ENCODE results near the gene MAL. TPM values are rescaled to one million over a fixed set of nuclear protein-coding genes. Genes with fewer than 3 reads are reported as not detected.

Gene MAL
- total and polyA plus RNA-seq, 2 of the 13 experiments (the other 11 are each of a cell fraction or from before 2014, with no cell fraction given): not detected

GRCh38 chr2:94982675-94983074, 42.8 kb upstream of the MAL start (continued):
- TF ChIP-seq ZHX2 (IDR thresholded peaks at IDR 0.05; ENCODE audit: low read depth) (no peak), ZHX2 (CRISPR knock-in tag; IDR thresholded peaks at IDR 0.05; ENCODE audit: borderline replicate concordance) (no peak), BRF2 (CRISPR knock-in tag; IDR thresholded peaks at IDR 0.05) (no peak)

- ChIA-PET POLR2A (no interaction called here), CTCF (ENCODE audit: low intra/inter-chr PET ratio, low total read pairs) (no interaction called here)
- H3K4me1 ChIP-seq (ENCODE audit: insufficient read depth, low read length): no peaks in the 10 kb centered on the region
- H3K36me3 ChIP-seq (replicated peaks in 1 of 2; ENCODE audit: control insufficient read depth in 1 of 2, insufficient read depth in 2 of 2, low read length in 2 of 2): no peaks in the 10 kb centered on the region
- DNase-seq (ENCODE audit: low spot score): no peak
- no peak overlapping the region for H3K4me3 ChIP-seq (replicated peaks in 1 of 3; ENCODE audit: insufficient read depth in 1 of 3, low read depth in 2 of 3, low read length in 3 of 3)
- TF ChIP-seq ZNF468 (CRISPR knock-in tag; IDR thresholded peaks at IDR 0.05) (no peak), CERS6 (CRISPR knock-in tag; IDR thresholded peaks at IDR 0.05) (no peak)
- no peak overlapping the region for H3K27ac ChIP-seq (ENCODE audit: extremely low read length, insufficient read depth, low read length)
- peaks cover 6 to 30% of the 10 kb centered on the region in 2 experiments; a peak in 4 of 5 replicates for H3K27me3 ChIP-seq (ENCODE audit: control insufficient read depth in 1 of 2, insufficient read depth in 2 of 2, low read length in 2 of 2)
- FAIRE-seq: no peak
- ATAC-seq: no peak
- H3K9ac ChIP-seq (ENCODE audit: insufficient read depth, low read depth, low read length): no peak overlapping the region
- H3K79me2 ChIP-seq (ENCODE audit: insufficient read depth, low read length): no peaks in the 10 kb centered on the region
- no peaks in the 10 kb centered on the region for H3K9me3 ChIP-seq (ENCODE audit: low read length)
- in situ Hi-C loops (cut with HindIII; ENCODE audit: extremely low pct_ligation_motif_present, low pct_unique_long_range_greater_than_20kb) (no loop called here), intact Hi-C loops (cut with micrococcal nuclease; ENCODE audit: unreplicated experiment) (no loop called here)
- H2AFZ ChIP-seq (ENCODE audit: low read length): no peak overlapping the region
- H3K4me2 ChIP-seq (ENCODE audit: low read depth, low read length): no peak overlapping the region
- BruUV-seq (replicated peaks): no TSS peak
- H4K20me1 ChIP-seq (ENCODE audit: insufficient read depth, low read length): no peaks in the 10 kb centered on the region
- WGBS (ENCODE audit: low lambda C conversion rate): 21% methylated on average over 9 of the region's 9 CpGs
Measured at GRCh38 chr2:94984964-94985575, 40.4 kb upstream of the MAL start.

Measured in HepG2 (cell line).